ENCODE measurements around the gene KLF14.

DNA sequence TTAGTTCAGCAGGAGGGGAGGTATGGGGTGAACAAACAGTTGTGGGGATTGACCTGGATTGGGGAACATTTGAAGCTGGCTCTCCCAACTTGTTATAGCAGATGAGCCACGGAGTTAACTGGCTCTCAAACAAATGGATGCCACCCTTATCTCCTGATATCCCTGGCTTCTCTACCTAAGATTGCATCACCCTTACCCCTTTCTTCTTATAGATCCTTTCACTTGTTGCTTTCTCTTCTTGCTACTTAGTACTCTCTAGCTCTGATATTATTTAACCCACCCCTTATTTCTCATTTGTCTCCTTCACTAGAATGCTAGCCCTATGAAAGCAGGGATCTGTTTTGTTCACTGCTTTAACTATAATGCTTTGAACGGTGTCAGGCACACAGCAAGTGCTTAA lies 22.3 kb upstream of the KLF14 start:
- TF ChIP-seq, protein P1, sequence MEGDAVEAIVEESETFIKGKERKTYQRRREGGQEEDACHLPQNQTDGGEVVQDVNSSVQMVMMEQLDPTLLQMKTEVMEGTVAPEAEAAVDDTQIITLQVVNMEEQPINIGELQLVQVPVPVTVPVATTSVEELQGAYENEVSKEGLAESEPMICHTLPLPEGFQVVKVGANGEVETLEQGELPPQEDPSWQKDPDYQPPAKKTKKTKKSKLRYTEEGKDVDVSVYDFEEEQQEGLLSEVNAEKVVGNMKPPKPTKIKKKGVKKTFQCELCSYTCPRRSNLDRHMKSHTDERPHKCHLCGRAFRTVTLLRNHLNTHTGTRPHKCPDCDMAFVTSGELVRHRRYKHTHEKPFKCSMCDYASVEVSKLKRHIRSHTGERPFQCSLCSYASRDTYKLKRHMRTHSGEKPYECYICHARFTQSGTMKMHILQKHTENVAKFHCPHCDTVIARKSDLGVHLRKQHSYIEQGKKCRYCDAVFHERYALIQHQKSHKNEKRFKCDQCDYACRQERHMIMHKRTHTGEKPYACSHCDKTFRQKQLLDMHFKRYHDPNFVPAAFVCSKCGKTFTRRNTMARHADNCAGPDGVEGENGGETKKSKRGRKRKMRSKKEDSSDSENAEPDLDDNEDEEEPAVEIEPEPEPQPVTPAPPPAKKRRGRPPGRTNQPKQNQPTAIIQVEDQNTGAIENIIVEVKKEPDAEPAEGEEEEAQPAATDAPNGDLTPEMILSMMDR (IDR thresholded peaks at IDR 0.05; ENCODE audit: insufficient read depth, low read length, poor library complexity, severe bottlenecking) = no peak
- no peak for TF ChIP-seq EZH2phosphoT487 (conservative IDR thresholded peaks at IDR 0.05; ENCODE audit: low read length)
